Skin of body (tissue), 2 donors: ENCODE data around the gene DUSP1. TPM values are rescaled to one million over a fixed set of nuclear protein-coding genes. Genes with fewer than 3 reads are reported as not detected.

Experiments
- DNase-seq: peaks from one replicate; lab custom pipeline; 2025; lab: John Stamatoyannopoulos, UW
- total RNA-seq: library from RNA; depleted of rRNA; stranded (reverse); fragments of >200 nt; gene quantifications from one replicate; pipeline ENCODE4 v1.2.3, GENCODE V29; 2014

DUSP1 gene
- total RNA-seq, 1 donor from 2014 or later: 147 TPM

DNA sequence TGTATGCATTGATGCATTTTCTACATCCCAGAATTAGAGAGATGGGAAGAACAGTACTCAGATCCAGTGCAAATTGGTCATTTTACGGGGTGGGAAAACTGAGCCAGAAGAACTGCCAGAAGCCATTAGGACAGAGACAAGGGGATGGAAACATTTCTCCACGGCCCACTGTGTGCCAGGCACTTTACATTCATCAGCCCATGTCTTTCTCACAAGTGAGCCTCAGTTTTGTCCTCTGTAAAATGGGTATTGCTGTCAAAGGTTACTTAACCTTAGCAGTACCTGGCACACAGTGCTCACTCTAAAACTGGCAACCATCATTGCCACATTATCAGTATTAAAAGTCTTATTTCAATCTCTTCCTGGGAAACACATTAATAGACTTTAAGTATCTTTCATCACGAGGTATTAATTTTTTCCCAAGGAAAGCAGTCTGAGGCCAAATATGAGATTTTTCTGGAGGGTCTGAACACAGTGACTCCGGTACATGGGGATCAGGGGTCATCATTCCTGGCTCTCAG, 5.2 kb downstream of the DUSP1 start:
- peak; percentile 82 for DNase-seq

DNA sequence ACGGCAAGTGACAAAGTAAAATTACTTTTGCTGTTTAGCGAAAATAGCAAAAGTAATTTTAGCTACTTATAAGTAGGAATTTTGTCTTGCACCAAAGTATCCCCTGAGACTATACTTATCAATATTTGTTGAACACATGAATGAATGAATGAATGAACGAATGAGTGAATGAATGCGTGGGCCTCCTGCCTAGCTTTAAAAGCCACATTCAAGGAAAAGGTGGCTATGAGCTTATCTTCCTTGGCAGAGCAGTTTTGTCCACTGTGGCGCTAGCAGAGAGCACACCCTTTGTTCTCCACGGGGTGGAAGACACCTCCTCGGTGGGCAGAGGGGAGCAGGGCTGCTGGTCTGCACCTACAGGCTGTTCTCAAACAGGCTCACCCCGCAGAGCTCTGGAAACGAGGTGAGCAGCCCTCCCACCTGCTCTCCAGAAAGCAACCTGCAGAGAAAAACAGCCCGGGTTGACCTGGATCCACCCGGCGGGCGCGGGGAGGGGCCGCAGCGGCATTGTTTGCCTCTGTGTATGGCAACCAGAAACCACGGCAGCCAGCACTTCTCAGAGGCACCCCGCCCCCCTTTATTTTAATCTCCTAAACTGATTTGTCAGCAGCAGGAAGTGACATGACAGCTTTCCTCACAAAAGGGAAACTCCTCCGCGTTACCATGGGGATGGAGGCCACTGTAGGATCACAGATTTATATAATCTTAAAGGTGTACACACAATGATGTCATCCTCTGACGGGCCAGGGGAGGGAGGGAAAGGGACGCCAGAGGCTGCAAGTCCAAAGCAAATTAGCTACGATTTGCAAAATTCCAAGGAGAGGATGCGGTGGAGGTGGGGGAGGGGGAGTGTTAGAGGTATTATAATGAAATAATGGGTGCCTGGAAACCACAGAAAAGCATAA, 5.9 kb downstream of the DUSP1 start:
- DNase-seq: peak; percentile 100

DNA sequence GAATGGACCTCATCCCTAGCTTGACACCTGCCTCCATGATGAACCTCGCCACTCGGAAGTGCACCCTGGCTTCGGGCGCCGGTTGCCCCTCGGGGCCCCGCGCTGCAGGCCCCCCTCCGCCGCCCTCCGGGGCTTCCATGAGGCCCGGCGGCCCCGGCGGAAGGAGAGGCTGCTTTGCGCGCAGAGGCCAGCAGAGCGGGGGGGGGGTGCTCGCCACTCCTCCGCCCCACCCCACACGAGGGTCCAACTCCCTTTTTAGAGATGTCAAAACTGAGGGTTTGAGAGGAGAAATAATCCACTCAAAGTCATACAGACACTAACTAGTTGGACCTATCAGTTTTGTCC, 7.9 kb downstream of the DUSP1 start:
- no peak for DNase-seq

DNA sequence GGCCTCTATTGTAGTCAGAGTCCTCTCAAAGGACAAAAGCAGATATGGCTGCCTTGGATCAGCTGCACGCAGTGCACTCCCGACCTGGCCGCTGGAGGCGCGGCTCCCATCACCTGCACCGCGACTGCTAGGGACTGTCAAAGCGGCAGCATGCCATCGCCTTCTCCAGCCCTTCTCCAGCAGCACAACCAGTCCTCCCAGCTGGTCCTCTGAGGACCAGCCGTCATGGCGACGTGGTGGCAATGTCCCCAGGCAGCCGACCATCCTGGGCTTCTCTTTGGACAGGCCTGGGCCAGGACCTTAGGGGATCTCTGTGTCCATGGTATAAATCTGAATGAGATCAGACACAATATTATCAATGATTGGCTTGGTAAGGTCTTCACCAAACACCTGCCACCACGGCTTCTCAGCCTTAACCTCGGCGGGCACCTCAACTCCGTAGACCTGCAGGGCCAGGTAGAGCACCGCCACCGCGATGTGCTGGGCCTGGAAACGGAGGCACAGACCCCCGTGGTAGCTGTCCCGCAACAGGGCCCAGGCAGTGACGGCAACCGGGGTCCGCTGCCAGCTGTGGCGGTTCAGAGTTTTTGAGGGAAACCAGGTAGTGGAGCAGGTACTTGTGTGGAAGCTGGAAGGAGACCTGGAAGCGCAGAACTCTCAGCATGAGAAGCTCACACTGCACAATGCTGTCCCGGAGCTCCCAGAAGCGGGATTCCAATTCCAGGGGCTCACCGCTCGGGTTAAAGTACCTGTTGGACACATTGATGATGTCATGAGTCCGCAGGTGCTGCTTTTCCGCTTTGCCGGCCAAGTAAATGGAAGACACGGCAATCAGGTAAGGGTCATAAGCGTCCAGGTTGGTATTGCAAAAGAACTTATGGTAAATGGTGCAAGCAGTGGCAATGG, 8.5 kb downstream of the DUSP1 start:
- no peak for DNase-seq

DNA sequence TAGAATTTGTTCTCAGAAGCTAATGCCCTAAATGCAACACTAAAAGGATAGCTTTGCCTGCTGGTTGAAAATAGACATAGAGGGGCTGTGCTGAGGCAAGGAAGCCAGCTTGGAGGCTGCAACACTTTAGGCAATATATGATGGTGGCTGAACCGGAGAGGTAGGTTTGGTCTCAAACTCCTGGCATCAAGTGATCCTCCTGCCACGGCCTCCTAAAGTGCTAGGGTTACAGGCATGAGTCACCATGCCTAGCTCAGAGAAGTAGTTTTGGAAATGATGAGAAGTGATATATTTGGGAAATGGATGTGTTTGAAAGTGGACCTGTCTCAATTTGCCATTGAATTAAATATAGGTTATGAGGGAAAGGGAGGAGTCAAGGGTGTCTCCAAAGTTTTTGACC, 10.0 kb downstream of the DUSP1 start:
- DNase-seq: no peak

DNA sequence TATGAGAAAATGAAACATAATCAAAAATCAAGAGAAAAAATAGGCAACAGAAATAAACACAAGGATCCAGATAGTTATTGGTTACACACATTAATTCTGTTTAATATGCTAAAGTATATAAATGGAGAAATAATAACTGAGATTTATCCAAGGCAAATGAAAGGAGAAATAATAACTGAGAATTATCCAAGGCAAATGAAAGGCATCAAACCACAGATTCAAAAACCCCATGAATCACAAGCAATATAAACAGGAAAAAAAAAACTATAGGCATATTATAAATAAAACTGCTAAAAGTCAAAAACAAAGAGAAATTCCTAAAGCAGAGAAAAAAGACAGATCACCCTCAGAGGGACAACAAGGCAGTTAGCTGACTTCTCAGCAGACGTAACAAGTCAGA, 10.9 kb downstream of the DUSP1 start:
- no peak for DNase-seq

DNA sequence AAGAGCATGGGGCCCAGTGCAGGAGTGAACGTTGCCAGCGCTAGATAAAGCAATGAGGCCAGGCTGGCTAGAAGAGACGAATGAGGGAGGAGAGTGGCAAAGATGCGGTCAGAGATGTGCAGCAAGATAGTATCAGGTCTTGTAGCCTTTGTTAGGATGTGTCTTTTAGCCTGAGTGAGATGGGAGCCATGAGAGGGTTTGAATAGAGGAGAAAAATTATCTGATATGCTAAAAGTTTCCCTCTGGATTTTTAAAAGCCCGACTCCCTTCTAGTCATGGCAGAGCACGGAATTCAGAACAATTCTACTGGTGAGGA, 12.2 kb downstream of the DUSP1 start:
- DNase-seq: no peak

DNA sequence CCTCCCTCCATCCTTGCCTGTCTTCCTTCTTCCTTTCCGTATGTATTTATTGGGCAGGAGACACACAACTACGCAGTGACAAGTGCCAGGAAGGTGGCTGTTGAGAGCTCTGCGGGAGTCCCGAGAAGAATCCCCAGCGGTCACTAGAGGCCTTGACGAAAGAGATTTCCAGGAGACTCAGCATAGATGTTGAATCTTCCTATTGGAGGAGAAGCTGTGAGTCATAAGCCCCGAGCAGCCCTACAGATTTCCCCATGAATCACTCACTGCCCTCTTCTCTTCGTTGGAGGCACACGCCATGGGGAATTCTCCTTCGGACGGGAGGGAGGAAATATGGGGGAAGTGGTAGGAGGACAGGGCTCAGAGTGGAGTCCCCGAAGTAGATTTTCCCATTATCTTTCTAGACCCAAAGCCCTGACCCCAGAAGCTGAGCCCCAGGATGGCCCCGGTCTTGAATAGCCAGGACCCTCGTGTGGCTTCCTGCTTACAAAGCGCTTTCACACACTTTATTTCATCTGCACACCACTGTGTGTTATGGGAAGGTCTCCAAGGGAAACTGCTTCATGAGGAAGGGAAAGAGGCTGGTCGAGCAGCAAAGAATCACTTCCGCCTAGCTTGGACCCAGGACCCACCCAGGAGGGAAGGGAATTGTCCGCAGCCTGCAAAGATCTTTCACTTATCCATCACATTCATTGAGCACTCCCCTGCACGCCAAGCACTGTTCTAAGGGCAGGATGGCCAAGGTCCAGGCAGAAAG, 12.7 kb downstream of the DUSP1 start:
- no peak for DNase-seq

DNA sequence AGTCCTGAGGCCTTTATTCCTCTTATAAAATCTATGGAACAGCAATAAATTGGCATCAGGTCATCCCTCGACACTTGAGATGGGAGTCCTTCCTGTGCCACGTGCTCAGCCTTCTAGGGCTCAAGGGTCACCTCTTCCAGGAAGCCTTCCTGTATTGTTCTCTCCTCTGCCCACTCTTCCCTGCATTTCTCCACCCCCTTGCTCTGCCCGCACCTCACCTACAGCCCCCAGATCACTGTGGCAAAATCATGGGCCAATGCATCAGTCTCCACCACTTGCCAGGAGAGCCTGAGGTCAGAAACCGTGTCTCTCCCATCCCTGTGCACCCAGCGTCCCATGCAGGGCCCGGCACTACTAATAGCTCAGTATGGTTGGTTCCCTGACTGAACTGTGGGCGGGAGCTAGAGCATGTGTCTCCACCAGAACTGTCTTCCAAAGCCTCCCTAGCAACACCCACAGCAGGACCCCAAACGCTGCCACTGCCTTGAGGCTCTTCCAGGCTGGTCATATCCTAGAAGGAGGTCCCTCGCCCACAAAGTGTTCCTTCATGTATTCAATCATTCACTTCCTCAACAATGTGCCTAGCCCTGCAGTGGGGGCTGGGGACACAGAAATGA, 13.5 kb downstream of the DUSP1 start:
- no peak for DNase-seq

DNA sequence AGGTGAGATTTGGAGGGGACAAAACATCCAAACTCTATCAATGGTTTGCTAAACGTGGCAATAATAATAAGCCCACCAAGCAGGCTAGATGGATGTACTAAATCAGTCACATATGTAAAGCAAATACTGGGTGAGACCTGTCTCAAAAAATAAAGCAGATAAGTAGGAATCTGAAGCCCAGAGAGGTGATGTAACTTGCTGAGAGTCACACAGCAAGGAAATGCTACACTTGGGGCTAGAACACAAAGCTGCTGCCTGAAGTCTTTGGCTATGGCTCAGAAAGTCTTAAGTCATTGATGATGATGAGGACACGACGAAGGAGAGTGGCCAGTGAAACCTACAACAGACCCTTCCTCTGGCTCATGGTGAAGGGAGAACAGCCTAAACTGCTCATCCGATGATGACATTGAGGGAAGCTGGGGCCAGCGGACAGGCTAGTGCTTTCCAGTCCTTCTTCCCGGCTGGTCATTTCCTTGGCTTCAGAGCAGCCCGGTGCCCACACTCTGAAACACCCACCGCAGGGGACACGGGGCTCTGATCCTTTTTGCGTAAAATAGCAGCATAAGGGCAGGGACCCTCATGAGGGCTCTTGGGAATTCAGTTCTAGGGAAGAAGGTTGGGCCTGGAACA, 14.1 kb downstream of the DUSP1 start:
- no peak for DNase-seq

DNA sequence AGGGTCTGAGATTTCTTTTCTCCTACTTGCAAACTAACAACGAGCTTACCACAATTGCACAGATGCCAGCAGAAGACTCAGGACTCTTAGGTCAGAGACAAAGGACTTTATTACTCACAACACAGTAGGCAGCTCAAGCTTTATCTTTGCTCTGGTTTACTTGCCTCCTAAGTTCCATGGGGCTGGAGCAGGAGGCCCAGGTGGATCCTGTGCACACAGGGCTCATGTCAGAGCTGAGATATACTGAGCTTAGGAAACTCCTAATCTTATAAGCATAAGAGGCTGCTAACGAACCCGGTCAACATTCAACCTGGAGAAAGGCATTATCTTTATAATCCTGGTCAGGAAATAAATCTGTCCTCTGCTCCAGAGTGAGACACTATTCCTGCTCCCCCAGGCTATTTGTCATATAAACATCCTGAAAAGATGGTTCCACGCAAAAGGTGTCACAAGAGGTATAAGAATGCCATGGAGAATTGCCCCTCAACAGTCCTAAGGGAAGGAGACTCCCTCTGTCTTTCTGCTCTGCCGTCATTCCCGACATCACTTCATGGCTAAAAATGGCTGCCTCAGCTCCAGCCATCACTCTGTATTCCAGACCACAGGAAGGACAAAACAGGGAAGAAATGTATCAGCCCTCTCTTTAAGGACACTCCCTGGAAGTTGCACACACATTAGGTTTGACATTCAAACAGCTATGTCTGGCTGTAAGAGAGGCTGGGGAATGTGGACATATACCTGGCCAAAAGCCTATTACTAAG, 16.2 kb downstream of the DUSP1 start:
- no peak for DNase-seq

DNA sequence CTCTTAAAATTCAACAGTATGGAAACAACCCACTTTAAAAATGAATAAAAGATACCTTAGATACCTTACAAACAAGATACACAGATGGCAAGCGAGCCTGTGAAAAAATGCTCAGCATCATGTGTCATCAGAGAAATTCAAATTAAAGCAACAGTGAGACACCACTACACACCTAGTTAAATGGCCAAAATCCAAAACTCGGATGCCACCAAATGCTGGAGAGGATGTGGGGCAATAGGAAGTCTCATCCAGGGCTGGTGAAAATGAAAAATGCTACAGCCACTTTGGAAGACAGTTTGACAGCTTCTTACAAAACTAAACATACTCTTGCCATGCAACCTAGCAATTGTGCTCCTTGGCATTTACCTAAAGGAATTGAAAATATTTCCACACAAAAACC, 17.9 kb downstream of the DUSP1 start:
- DNase-seq: no peak

DNA sequence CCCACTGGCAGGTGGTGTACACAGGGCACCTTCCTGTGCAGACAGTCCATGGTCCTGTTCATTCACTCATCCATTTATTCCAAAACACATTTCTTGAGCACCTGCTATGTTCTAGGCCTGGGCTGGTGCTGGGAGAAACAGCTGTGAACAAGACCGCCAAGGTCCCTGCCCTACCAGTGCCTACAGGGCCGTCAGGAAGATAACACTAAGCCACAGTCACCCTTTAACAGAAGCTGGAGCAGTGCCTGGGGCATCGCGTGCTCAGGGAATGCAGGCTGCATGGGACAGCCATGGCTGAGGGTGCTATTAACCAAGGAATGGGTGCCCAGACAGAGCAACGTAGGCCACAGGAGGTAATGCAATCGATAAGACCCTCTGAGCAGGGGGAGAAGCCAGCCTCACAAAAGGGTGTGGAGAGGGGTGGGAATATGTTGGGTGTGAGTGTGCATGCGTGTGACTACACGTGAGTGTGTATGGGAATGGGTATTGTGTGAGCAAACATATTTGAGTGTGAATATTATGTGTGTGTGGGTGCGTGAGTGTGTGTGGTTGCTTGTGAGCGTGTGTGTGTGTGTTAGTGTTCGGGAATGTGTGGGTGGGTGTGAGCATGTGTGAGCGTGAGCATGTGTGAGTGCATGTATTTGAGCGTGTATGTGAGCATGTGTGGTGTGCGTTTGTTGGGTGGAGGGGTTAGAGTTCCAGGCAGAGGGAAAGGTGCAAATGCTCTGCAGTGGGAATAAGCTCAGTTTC, 19.1 kb downstream of the DUSP1 start:
- no peak for DNase-seq

DNA sequence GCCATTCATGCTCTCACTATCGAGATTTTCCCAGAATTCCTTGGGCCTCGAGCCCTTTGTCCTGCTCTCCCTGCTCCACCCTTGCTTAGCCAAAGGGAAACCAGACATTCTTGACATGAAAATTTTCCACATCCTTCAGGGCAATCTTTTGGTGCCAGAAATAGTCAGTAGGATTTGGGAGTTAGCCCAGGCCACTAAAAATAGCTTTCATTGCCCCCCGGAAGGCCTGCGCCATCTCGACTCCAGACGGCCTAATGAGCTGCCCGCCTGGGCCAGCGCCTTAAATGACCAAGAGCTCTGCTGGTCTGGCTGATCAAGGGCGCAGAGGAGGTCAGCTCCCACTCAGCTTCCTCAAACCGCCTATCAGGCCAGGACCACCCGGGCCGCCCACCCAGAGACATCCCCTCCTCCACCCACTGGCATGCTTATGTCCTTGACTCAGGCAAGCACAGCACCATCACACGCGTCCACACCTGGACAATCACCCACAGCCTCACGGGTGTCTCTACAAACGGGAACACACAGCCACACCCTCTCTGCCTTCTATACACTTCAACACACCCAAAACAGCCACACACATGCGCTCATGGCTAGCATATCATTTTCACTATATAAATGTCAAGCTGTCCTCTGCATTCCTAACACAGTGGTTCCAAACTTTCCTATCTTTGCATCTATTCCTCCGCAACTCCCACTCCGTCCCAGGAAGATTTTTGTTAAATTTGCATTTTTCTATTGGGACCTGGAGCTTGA, 20.9 kb downstream of the DUSP1 start:
- peak; percentile 39 for DNase-seq

DNA sequence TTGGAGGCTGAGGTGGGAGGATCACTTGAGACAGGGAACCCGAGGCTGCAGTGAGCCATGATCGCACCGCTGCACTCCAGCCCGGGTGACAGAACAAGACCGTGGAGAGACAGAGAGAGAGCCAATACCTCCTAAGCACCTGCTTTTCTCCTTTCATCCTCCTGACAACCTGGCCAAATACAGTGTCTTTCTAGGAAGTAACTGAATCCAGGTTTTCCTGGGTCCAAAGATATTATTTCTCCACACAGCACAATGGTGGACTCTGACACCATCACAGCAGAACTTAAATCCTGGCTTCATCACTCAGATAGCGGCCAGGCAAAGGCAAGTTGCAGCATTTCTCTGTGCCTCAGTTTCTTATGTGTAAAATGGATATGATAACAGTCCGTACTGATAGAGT, 21.9 kb downstream of the DUSP1 start:
- no peak for DNase-seq

DNA sequence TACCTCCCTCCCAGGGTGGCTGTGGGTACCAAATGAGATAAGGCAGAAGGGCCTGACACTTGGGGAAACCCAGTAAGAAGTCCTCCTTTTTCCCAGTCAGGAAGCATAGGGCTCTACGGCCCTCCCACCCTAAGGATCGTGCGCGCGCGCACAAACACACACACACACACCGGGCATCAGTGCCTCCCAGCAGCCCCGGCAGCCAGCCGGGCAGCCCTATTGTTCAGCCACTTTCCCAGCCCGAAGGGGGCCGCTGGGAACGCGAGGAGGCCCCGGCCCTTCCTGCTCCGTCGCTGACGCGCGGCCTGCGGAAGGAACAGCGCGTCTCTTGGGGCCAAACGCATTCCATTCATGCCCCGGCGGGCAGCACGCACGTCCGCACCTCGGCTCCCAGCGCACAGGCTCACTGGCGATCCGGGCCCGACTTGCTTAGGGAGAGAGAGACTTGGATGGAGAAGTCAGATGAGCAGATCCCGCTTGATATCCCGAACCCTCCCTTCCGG, 22.6 kb downstream of the DUSP1 start:
- peak; percentile 38 for DNase-seq

DNA sequence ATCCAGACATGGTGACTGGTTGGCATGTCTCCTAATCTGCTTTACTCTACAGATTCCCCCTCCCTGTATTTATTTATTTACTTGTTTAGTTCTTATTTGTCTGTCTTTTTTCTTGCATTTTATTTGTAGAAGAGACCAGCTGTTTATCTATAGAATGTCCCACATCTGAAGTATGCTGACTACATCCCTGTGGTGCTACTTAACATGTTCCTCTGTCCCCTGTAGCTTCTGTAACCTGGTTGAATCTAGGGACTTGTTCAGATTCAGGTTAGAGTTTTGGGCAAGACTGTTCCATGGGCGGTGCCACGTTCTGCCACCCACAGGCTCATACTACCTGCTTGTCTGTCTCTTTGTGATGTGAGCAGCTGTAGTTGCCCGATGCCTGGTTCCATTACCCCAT, 23.5 kb downstream of the DUSP1 start:
- no peak for DNase-seq

DNA sequence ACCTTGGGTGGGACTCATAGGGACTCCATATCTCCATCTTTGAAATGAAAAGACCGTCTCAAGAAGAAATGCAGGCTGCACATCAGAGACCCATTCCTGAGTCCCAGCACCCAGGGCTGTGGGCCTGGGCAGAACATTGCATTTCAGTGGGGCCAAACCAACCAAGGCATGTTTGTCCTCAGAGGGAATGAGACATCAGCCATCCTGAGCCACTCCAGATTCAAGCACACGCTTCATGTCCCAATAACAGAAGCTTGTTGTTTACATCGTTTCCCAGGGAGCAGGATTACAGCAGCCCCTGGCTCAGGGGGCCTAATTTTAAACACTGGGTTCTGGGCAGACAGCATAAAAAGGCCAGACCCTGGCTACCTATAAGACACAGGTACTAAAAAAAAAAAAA, 24.3 kb downstream of the DUSP1 start:
- no peak for DNase-seq
